AG10803 (cell line): Measurements from ENCODE around the gene RAB40C.
A peak's percentile ranks its signal among the peaks of the same experiment; 100 is the strongest.

Experiments
- DNase-seq: peaks from one replicate; pipeline ENCODE4 v3.0.0; 2010; ENCODE audit warnings: low read depth
- H3K4me3 ChIP-seq: 2 replicates; pipeline ENCODE4 v1.5.1; 2011; ENCODE audit warnings: mild to moderate bottlenecking, low read length, control low read depth
- CTCF ChIP-seq: conservative IDR thresholded peaks from 2 replicates; pipeline ENCODE4 v1.5.1; 2011; ENCODE audit warnings: mild to moderate bottlenecking, low read length, control low read depth, inconsistent platforms

Gene RAB40C

GRCh38 chr16:657487-657886, 67.6 kb downstream of the RAB40C start:
- H3K4me3 ChIP-seq: no peak overlapping the region
- no peak for DNase-seq
- TF ChIP-seq CTCF: no peak

GRCh38 chr16:658679-659571, 69.1 kb downstream of the RAB40C start:
- no peak for DNase-seq
- no peak overlapping the region for H3K4me3 ChIP-seq
- TF ChIP-seq CTCF: no peak

GRCh38 chr16:659618-660017, 69.8 kb downstream of the RAB40C start:
- TF ChIP-seq CTCF: no peak
- no peak for DNase-seq
- H3K4me3 ChIP-seq: no peak overlapping the region

- no peak for DNase-seq
- TF ChIP-seq CTCF: no peak
- H3K4me3 ChIP-seq: no peak overlapping the region
These were observed 70.2 kb downstream of the RAB40C start for GRCh38 chr16:660132-660458.

- DNase-seq: peak; percentile 83
- TF ChIP-seq CTCF: peak; percentile 52
- H3K4me3 ChIP-seq: no peak overlapping the region
These were observed 70.8 kb downstream of the RAB40C start for GRCh38 chr16:660459-661183.

- no peak overlapping the region for H3K4me3 ChIP-seq
- TF ChIP-seq CTCF: no peak
- no peak for DNase-seq
These were observed 71.4 kb downstream of the RAB40C start for GRCh38 chr16:661184-661821.
